ENCODE results near the gene TDRD7.

Gene TDRD7

DNA sequence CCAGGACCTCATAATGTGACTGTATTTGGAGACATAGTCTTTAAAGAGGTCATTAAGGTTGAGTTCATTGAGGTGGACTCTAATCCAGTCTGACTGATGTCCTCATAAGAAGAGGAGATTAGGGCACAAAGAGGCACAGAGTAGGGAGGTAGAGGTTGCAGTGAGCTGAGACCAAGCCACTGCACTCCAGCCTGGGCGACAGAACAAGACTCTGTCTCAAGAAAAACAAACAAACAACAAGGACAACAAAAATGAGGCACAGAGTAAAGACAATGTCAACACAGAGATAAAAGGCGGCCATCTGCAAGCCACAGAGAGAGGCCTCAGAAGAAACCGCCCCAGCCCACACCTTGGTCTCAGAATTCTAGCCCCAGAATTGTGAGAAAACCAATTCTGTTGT, 17.0 kb upstream of the TDRD7 start:
- H3K27me3 Mint-ChIP-seq, result no peaks in the 10 kb centered on the region
- peaks cover 4% of the 10 kb centered on the region for H3K36me3 Mint-ChIP-seq (ENCODE audit: insufficient read depth)
- no peak overlapping the region for H3K4me3 Mint-ChIP-seq
- DNase-seq (ENCODE audit: low spot score in 2 of 2) (no peak), ATAC-seq (replicated peaks; ENCODE audit: extremely low read depth, poor library complexity, severe bottlenecking) (no peak)
- peaks cover 6% of the 10 kb centered on the region for H3K4me1 Mint-ChIP-seq
- H3K9me3 Mint-ChIP-seq, result no peaks in the 10 kb centered on the region
- H3K27ac Mint-ChIP-seq (ENCODE audit: low read depth), result no peak overlapping the region

DNA sequence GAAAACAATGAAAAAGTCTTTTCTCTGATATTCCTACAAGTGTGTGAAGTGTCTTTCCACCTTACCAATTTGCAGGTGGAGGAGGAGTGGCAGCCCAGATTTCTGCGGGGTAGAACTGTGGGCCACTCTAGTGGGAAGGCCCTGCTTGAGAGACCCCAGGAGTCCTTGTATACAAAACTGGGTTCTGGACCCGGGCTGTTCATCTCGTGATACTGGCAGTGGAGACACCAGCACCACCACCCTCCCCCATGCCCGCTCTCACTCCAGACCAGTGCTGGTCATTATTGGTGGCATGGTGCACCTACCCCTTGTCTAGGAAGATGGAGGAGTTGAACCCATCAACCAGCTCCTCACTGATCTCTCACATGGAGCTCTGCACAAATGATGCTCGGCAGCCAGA, 16.2 kb upstream of the TDRD7 start:
- Mint-ChIP-seq H3K4me3 (no peak overlapping the region), H3K9me3 (no peaks in the 10 kb centered on the region), H3K27me3 (no peaks in the 10 kb centered on the region), H3K36me3 (ENCODE audit: insufficient read depth) (peaks cover 4% of the 10 kb centered on the region), H3K4me1 (peaks cover 6% of the 10 kb centered on the region), H3K27ac (ENCODE audit: low read depth) (no peak overlapping the region)
- no peak for ATAC-seq (replicated peaks; ENCODE audit: extremely low read depth, poor library complexity, severe bottlenecking)
- DNase-seq (ENCODE audit: low spot score in 2 of 2), result no peak

DNA sequence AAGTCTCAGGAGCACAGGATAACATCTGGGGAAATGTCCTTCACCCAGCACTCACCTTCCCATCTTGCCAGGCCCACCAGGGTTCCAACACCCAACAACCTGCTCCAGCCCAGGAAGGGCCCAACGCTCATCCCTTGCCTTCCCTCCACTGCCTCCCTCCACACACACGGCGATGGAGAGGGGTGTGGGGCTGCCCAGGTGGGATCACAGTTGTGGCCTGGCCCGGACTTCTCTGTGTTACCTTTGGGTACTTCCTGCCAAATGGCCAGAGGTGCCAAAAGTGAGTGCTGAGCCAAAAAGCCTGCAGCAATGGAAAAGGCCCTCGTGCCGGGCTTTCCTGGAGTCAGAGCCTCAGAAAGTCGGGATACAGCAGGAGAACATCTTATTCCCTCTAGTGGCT, 15.6 kb upstream of the TDRD7 start:
- H3K27me3 Mint-ChIP-seq, result no peaks in the 10 kb centered on the region
- no peak overlapping the region for H3K27ac Mint-ChIP-seq (ENCODE audit: low read depth)
- H3K4me3 Mint-ChIP-seq, result no peak overlapping the region
- H3K9me3 Mint-ChIP-seq, result no peaks in the 10 kb centered on the region
- peaks cover 4% of the 10 kb centered on the region for H3K36me3 Mint-ChIP-seq (ENCODE audit: insufficient read depth)
- peaks cover 6% of the 10 kb centered on the region for H3K4me1 Mint-ChIP-seq
- DNase-seq (ENCODE audit: low spot score in 2 of 2), result no peak
- no peak for ATAC-seq (replicated peaks; ENCODE audit: extremely low read depth, poor library complexity, severe bottlenecking)

DNA sequence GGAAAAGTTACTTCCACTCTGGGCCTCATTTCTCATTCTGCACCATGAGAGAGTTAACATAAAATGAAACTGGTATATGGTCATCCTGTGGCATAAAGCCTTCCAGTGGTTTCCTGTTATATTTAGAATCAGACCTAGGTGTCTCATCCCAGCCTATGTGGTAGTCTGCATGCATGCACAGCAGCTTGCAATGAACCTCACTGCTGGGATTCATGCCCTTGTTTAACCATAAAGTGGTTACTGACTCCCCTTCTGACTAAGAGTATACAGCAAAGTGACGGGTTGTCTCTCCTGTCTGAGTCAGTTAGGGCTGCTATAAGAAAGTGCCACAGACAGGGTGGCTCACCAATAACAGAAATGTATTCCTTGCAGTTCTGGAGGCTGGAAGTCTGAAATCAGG, 14.7 kb upstream of the TDRD7 start:
- no peaks in the 10 kb centered on the region for H3K27me3 Mint-ChIP-seq
- ATAC-seq (replicated peaks; ENCODE audit: extremely low read depth, poor library complexity, severe bottlenecking) (peak; percentile 43), DNase-seq (ENCODE audit: low spot score in 2 of 2) (no peak)
- H3K4me3 Mint-ChIP-seq, result no peak overlapping the region
- peaks cover 2% of the 10 kb centered on the region for H3K36me3 Mint-ChIP-seq (ENCODE audit: insufficient read depth)
- no peaks in the 10 kb centered on the region for H3K9me3 Mint-ChIP-seq
- no peak overlapping the region for H3K27ac Mint-ChIP-seq (ENCODE audit: low read depth)
- H3K4me1 Mint-ChIP-seq, result peaks cover 6% of the 10 kb centered on the region

DNA sequence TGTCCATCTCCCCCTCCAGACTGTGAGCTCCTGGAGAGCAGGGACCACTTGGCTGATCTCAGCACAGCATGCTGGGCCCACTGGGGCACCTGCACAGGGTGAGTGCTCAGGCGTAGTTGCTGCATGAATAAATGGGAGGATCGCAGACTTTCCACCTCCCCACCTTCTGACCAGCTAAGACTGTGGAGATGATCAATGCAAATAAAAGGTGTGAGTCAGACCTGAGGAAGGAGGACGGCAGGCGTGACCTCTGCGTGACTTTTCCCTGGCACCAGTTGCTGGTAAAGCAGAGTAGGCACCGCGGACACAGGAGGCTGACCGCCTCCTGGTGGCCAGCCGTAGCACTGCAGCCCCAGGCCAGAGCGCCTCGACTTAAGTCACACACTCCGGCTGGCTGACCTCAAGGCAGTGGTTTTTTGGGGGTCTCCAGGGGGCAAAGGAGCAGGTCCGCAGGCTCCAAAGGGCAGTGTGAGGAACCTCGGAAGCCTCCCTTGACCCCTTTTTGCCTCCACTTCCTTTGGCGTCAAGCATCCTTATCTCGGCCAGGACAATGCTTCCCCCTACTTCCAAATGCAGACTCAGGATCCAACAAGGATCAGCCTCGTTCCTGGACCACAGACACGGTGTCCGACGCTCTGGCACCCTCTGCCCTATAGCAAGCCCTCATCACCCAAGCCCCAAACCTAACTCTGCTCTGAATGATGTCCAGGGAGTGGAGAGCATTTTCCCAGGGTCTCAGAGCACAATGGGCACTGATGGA, 12.7 kb upstream of the TDRD7 start:
- ATAC-seq (replicated peaks; ENCODE audit: extremely low read depth, poor library complexity, severe bottlenecking), result no peak
- peaks cover 10% of the 10 kb centered on the region for H3K27me3 Mint-ChIP-seq
- H3K4me3 Mint-ChIP-seq, result no peak overlapping the region
- peaks cover 2% of the 10 kb centered on the region for H3K36me3 Mint-ChIP-seq (ENCODE audit: insufficient read depth)
- peaks cover 9% of the 10 kb centered on the region for H3K9me3 Mint-ChIP-seq
- H3K4me1 Mint-ChIP-seq, result peaks cover 6% of the 10 kb centered on the region
- peak; percentile 48 to 58 for DNase-seq (ENCODE audit: low spot score in 2 of 2)
- no peak overlapping the region for H3K27ac Mint-ChIP-seq (ENCODE audit: low read depth)

DNA sequence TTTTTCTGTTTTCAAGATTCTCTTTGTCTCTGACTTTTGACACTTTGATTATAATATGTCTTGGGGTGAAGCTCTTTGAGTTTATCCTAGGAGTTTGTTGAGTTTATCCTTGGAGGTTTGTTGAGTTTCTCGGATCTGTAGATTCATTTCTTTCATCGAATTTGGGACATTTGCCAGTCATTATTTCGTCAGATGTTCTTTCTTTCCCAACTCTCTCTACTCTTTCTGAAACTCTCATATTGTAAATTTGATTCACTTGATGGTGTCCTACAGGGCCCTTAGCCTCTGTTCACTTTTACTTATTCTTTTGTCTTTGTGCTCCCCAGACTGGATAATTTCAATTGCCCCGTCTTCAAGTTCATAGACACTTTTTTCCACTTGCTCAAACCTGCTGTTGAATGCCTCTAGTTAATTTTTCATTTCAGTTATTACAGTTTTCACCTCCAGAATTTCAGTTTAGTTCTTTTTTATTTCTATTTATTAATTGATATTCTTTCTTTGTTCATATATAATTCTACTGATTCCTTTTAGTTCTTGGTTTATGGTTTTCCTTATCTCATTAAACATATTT, 8.1 kb upstream of the TDRD7 start:
- Mint-ChIP-seq H3K27ac (ENCODE audit: low read depth) (no peak overlapping the region), H3K4me3 (no peak overlapping the region), H3K36me3 (ENCODE audit: insufficient read depth) (peaks cover 5% of the 10 kb centered on the region), H3K9me3 (peaks cover 10% of the 10 kb centered on the region), H3K4me1 (peaks cover 3% of the 10 kb centered on the region), H3K27me3 (peaks cover 55% of the 10 kb centered on the region)
- DNase-seq (ENCODE audit: low spot score in 2 of 2), result no peak
- no peak for ATAC-seq (replicated peaks; ENCODE audit: extremely low read depth, poor library complexity, severe bottlenecking)

DNA sequence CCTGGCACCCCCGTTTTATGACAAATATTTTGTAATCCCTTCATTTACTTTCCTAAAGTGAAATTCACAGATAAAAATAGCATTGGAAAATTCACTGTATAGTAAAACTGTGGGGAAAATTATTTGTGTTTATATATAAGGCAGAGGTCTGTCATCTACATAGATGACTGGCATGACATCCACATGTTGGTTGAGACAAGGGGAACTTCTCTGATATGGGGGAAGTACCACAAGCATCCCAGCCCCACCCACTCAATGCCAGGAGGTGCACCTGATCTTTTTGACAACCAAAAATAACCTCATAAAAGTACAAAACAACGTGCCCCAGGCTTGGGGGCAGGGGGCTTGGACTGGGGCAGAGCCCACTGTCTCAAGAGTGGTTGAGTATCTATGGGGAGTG, 6.3 kb upstream of the TDRD7 start:
- peaks cover 10% of the 10 kb centered on the region for H3K9me3 Mint-ChIP-seq
- ATAC-seq (replicated peaks; ENCODE audit: extremely low read depth, poor library complexity, severe bottlenecking), result no peak
- H3K36me3 Mint-ChIP-seq (ENCODE audit: insufficient read depth), result peaks cover 2% of the 10 kb centered on the region
- peaks cover 55% of the 10 kb centered on the region for H3K27me3 Mint-ChIP-seq
- DNase-seq (ENCODE audit: low spot score in 2 of 2), result no peak
- no peaks in the 10 kb centered on the region for H3K4me1 Mint-ChIP-seq
- no peak overlapping the region for H3K4me3 Mint-ChIP-seq
- no peak overlapping the region for H3K27ac Mint-ChIP-seq (ENCODE audit: low read depth)

DNA sequence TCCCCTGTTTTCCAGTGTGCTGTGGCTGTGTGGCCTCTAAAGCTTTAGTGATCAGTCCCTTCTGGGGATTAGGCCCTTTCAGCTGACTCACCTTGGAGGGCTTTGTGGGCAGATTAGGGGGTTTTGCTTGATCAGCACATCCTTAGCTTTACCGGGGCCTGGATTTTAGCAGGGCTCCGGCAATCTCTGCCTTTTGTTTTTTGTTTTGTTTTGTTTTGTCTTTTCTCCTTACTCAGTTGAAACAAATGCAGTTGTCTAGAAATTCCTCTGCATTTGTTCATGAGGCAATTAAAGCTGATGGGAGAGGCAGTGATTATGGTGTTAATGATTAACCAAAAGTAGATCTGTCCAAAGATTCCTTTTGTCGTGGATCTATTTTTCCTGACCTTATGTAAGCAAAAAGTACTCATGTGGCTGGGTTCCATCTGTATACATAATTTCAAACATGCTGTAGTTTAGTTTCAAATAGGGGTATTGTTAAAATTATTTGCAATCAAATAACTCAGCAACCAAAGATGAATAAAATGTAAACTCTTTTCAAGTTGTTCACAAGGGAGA, 5.2 kb upstream of the TDRD7 start:
- Mint-ChIP-seq H3K9me3 (peaks cover 10% of the 10 kb centered on the region), H3K36me3 (ENCODE audit: insufficient read depth) (peaks cover 7% of the 10 kb centered on the region), H3K27ac (ENCODE audit: low read depth) (no peak overlapping the region), H3K27me3 (peaks cover 55% of the 10 kb centered on the region), H3K4me3 (no peak overlapping the region), H3K4me1 (peaks cover 6% of the 10 kb centered on the region)
- ATAC-seq (replicated peaks; ENCODE audit: extremely low read depth, poor library complexity, severe bottlenecking) (no peak), DNase-seq (ENCODE audit: low spot score in 2 of 2) (no peak)

DNA sequence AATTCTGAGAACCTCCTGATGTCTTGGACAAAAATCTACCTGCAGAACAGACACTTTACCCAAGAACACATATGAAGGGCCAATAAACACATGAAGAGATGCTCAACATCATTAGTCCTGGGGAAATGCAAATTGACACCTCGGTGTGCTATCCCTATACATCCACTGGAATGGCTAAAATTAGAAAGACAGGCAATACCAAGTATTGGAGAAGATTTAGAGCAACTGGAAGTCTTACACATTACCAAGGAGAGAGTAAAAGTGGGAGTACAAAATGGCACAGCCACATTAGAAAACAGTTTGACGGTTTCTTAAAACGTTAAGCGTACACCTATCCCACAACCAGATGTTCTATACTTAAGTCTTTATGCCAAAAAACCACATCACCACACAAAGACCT, 3.3 kb upstream of the TDRD7 start:
- no peak overlapping the region for H3K4me3 Mint-ChIP-seq
- no peak overlapping the region for H3K27ac Mint-ChIP-seq (ENCODE audit: low read depth)
- ATAC-seq (replicated peaks; ENCODE audit: extremely low read depth, poor library complexity, severe bottlenecking) (no peak), DNase-seq (ENCODE audit: low spot score in 2 of 2) (no peak)
- peaks cover 9% of the 10 kb centered on the region for H3K36me3 Mint-ChIP-seq (ENCODE audit: insufficient read depth)
- peaks cover 17% of the 10 kb centered on the region for H3K4me1 Mint-ChIP-seq
- H3K27me3 Mint-ChIP-seq, result peaks cover 51% of the 10 kb centered on the region
- peaks cover 7% of the 10 kb centered on the region for H3K9me3 Mint-ChIP-seq

DNA sequence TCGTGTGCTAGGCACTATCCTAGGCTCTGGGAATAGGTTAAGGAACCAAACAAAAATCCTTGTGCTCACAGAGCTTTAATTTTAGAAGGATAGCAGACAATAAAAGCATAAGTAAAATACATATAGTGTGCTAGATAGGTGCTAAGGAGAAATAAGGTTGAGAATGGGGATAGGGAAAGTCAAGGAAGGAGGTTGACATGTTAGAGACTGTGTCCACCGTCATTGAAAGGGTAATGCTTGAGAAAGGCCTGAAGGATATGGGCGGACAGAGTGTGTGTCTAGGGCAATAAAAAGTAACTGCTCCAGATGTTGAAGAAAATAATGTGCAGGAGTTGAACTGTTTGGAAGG, 482 bp upstream of the TDRD7 start:
- H3K4me3 Mint-ChIP-seq, result peak overlapping the region; percentile 86
- H3K4me1 Mint-ChIP-seq, result peaks cover 32% of the 10 kb centered on the region
- H3K36me3 Mint-ChIP-seq (ENCODE audit: insufficient read depth), result peaks cover 7% of the 10 kb centered on the region
- peaks cover 24% of the 10 kb centered on the region for H3K27me3 Mint-ChIP-seq
- DNase-seq (ENCODE audit: low spot score in 2 of 2) (no peak), ATAC-seq (replicated peaks; ENCODE audit: extremely low read depth, poor library complexity, severe bottlenecking) (no peak)
- peak overlapping the region; percentile 90 for H3K27ac Mint-ChIP-seq (ENCODE audit: low read depth)
- no peaks in the 10 kb centered on the region for H3K9me3 Mint-ChIP-seq

DNA sequence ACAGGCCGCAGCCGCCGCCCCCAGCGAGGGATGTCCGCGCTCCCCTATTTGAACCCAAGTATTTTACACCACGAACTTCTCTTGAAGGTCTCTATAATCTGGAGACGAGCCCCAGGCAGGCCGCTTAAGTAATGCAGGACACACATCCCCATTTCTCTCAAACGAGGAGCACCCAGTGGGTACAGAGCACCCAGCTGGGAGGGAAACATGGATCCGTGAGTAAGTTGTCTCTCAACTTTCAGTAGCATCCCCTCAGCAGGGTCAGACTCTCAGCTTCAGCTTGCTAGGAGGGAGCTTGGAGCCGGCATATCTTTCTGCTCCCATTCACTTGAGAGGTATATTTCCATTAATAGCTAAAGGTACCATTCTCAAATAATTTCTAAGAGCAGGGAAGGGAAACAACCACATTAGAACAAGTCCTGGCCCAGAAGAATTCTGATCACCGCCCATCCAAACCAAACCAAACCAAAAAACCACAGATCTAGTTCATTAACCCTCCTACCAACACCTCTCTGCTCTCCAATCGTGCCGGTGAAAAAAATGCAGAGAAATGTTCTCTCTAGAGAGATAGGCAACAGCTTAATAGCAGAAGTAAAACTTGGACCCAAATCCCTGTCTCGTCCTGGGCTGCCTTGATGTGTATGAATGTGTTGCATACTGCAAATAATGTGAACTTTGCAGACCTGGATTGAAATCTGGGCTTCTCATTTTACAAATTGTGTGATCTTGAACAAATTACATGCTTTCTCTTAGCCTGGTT, 910 bp downstream of the TDRD7 start:
- DNase-seq (ENCODE audit: low spot score in 2 of 2), result no peak
- H3K36me3 Mint-ChIP-seq (ENCODE audit: insufficient read depth), result peaks cover 7% of the 10 kb centered on the region
- H3K27ac Mint-ChIP-seq (ENCODE audit: low read depth), result peak overlapping the region; percentile 90
- peak overlapping the region; percentile 86 for H3K4me3 Mint-ChIP-seq
- ATAC-seq (replicated peaks; ENCODE audit: extremely low read depth, poor library complexity, severe bottlenecking), result peak; percentile 7
- H3K27me3 Mint-ChIP-seq, result peaks cover 10% of the 10 kb centered on the region
- no peaks in the 10 kb centered on the region for H3K9me3 Mint-ChIP-seq
- H3K4me1 Mint-ChIP-seq, result peaks cover 46% of the 10 kb centered on the region

DNA sequence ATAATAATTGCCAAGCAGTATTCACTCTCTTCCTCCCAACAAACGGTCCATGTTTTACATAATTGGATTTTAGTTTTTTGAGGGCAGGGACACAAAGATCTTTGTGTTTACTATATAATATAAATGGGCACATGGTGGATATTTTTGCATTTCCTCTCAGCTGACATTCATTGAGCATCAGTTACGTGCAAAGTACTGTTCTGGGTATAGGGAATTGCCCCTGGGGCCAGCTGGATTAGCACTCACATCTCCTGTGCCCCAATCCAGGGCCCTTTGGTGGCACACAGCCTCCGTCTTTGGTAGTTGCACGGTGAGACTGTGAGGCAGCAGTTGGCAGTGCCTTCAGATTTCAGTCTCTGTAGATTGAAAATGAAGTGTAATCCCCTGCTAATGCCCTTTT, 1.6 kb downstream of the TDRD7 start:
- Mint-ChIP-seq H3K4me1 (peaks cover 52% of the 10 kb centered on the region), H3K27ac (ENCODE audit: low read depth) (peak overlapping the region; percentile 90), H3K36me3 (ENCODE audit: insufficient read depth) (peaks cover 7% of the 10 kb centered on the region), H3K9me3 (no peaks in the 10 kb centered on the region), H3K27me3 (peaks cover 3% of the 10 kb centered on the region), H3K4me3 (peak overlapping the region; percentile 86)
- DNase-seq (ENCODE audit: low spot score in 2 of 2) (no peak), ATAC-seq (replicated peaks; ENCODE audit: extremely low read depth, poor library complexity, severe bottlenecking) (no peak)

DNA sequence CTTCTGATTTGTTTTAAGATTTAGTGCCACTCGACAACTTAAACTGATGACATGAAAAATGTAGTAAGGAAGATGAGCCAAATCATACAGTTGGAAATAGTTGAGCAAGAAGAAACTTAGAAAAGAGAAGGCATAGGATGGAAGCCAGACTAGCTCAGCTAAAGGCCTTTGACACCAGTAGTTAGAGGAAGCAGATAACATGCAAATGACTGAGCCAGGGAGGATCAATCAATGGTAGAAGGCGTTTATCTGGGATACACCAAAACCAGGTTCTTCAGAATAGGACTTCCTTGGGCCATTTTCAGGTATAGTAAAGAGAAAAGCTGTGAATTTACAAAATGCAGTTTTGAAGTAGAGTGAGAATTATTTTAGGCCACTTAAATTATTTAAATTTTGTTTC, 3.2 kb downstream of the TDRD7 start:
- Mint-ChIP-seq H3K36me3 (ENCODE audit: insufficient read depth) (peaks cover 7% of the 10 kb centered on the region), H3K27ac (ENCODE audit: low read depth) (no peak overlapping the region), H3K4me1 (peaks cover 66% of the 10 kb centered on the region), H3K4me3 (no peak overlapping the region), H3K27me3 (no peaks in the 10 kb centered on the region), H3K9me3 (no peaks in the 10 kb centered on the region)
- no peak for DNase-seq (ENCODE audit: low spot score in 2 of 2)
- ATAC-seq (replicated peaks; ENCODE audit: extremely low read depth, poor library complexity, severe bottlenecking), result no peak

All from central memory CD8-positive, alpha-beta T cell (primary cell).